GM12872 (cell line): ENCODE data around the gene ITGAL.

Experiments
- TF ChIP-seq, protein P1 (sequence below): IDR thresholded peaks from 3 replicates; pipeline ENCODE4 v1.5.1; 2011; ENCODE audit warnings: low read depth, mild to moderate bottlenecking, low read length, moderate library complexity; ENCODE audit not compliant: insufficient read depth

ITGAL gene

DNA sequence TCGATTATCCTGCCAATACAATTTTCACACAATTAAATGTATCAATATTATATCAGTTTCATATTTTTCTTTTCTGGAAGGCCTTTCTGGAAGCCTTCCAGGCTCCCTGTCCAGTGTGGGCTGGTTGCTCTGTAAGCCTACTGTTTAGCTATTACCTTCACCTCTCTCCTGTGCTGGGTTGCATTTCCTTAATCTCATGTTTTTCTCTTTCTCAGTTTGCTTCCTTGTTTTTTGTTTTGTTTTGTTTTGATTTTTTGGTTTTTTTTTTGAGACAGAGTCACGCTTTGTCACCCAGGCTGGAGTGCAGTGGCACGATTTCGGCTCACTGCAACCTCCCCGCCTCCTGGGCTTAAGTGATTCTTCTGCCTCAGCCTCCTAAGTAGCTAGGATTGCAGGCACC lies 33.7 kb upstream of the ITGAL start:
- TF ChIP-seq, protein P1, sequence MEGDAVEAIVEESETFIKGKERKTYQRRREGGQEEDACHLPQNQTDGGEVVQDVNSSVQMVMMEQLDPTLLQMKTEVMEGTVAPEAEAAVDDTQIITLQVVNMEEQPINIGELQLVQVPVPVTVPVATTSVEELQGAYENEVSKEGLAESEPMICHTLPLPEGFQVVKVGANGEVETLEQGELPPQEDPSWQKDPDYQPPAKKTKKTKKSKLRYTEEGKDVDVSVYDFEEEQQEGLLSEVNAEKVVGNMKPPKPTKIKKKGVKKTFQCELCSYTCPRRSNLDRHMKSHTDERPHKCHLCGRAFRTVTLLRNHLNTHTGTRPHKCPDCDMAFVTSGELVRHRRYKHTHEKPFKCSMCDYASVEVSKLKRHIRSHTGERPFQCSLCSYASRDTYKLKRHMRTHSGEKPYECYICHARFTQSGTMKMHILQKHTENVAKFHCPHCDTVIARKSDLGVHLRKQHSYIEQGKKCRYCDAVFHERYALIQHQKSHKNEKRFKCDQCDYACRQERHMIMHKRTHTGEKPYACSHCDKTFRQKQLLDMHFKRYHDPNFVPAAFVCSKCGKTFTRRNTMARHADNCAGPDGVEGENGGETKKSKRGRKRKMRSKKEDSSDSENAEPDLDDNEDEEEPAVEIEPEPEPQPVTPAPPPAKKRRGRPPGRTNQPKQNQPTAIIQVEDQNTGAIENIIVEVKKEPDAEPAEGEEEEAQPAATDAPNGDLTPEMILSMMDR, result no peak

DNA sequence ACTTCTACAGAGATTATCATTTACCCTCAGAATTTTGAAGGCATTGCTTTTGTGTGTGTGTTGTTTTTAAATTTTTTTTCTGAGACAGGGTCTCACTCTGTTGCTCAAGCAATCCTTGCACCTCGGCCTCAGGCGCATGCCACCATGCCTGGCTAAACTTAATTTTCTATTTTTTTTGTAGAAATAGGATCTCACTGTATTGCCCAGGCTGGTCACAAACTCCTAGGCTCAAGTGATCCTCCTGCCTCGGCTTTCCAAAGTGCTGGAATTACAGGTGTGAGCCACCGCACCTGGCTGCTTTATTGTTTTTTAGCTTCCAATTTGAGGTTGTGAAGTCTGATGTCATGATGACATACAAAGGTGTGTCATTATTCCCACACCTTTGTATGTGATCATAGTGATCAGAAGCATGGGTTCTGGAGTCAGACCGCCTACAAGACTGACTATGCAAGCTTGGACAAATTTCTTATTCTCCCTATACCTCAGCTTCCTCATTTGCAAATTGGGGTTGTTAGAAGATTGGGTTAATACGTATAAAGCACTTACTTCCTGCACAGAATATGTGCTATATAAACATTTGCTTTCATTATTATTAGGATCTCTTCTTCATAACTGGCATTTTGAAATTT lies 32.7 kb upstream of the ITGAL start:
- TF ChIP-seq, protein P1, result no peak

DNA sequence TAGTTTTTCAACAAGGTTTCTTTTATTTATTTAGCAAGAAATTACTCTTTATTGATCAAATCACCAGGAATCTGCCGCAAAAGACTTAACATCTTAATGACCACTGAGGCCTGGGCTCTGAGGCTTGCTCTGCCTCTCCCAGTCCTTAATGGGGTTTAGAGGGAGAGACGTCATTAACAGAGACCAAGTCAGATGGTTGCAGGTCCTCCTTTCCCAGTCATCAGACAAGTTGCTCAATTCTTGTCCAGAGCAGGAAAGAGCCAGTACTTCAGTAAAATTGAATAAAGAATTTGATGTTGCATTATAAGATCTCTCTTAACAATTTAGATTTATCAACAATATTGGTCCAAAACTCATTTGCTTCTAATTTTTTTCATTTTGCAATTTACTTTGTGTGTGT lies 28.9 kb upstream of the ITGAL start:
- TF ChIP-seq, protein P1, result no peak

DNA sequence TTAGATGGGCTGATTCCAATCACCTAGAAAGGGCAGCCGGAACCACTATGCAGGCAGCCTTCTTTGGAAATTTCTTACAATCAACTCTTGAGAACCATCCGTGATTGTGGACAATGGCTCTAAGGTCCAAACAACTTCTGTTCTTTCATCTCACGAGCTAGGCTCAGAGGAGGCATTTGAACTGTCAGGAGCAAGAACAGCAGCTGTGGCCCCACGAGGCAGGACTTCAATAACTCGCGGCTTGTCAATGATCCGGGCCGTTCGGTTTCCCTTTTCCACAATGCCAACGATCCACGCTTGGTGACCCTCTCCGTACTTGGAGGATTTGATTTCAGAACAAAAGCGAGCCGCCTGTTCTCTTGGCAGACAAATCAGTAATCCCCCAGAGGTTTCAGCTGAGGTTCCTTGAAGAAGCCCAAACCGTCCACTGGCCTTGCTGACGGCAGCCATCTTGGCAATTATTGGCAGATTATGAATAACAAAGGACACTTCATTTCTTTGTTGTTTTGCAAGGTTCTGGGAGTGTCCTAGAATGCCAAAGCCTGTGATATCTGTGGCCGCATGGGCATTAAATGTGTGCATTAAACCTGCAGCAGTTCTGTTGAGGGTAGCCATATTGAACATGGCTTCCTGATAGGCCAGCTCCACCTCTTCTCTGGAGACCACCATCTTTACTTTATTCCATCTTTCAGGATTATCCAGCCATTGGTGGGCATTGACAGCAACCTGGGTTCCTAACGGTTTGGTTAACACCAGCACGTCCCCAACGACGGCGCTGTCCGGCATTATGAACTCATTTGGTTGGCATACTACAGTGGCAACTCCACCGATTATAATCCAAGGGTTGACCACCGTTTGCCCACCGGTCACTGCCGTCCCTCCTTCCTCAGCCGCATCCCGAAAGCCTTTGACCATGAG lies 28.1 kb upstream of the ITGAL start:
- TF ChIP-seq, protein P1, result no peak

DNA sequence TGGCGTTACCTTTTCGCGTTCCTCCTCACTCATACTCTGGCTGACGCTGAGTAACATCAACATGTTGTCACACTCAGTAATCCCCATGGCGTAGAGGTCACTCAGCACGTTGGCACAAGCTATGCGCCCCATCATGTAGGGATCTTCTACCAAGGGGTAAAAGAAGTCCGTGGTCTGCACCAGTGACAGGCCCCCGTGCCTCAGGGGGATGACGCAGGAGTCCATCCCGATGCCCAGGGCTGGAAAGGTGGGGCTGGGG lies 27.5 kb upstream of the ITGAL start:
- TF ChIP-seq, protein P1, result no peak

DNA sequence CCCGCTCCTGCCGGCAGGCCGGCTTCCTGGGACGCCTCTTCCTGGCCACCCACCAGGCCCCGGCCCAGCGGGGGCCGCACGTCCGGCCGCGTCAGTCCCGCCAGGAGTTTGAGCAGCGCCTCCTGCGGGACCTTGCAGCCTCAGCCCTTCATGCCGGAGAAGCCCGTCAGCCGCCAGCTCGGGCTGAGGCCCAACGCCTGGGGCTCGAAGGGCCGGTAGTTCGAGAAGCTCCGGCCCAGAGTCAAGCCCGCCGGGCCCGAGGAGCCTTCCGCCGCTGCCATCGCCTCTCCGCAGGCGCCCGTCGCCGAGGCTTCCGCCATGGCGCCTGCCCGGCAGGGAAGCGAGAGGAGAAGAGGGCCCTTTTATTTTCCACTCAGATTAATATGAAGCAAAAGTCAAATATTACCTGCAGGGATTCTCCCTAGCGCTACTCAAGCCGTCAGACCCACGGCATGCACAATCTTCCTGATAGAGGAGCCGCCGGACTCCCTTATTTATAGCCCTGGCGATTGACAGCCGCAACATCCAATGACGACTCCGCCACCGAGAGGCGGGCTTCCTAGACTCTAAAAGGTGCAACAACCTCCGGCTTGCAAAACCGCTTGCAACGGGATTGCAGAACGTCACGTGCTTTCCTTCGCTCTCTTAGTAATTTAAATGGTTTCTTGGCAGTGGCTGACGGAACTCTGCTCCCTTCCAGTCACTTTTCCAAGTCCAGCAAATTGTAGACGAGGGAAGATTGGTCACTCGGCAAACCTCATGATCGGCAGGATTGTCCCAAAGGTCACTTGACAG lies 26.9 kb upstream of the ITGAL start, which contains the start of gene SEPHS2:
Gene SEPHS2 (minus strand): TSS at position 467 of the 795 bp plus-strand sequence. CDS start 147 bp downstream, at position 320.
- TF ChIP-seq, protein P1, result peak; percentile 45; the same call in 2 of the 3 replicates

DNA sequence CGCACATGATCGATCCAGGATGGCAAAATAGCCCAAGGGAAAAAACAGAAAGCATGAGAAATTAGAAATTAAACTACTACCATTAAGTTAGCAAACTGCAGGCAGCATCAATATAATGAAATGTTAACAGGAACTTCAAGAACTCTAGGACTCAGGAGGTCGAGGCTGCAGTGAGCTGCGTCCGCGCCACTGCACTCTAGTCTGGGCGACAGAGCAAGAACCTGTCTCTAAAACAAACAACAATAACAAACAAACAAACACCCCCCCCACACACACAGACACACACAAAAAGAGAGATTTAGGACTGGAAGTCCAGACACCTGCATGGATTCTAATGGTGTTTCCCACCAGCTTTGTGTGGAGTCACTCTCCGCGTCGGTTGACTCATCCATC lies 26.3 kb upstream of the ITGAL start:
- TF ChIP-seq, protein P1, result no peak
